H1 (cell line): Measurements from ENCODE around the gene IGF2R. TPM values are rescaled to one million over a fixed set of nuclear protein-coding genes. Genes with fewer than 3 reads are reported as not detected.

ENCODE experiments used
- CTCF ChIA-PET: fragments of 300-600 bp; sonication (Branson Sonifier 250); formaldehyde crosslinking; loops from one replicate; lab custom pipeline; 2021; ENCODE audit not compliant: partially characterized antibody; lab: Charles Lee
- POLR2A ChIA-PET: fragments of 300-600 bp; sonication (Branson Sonifier 250); formaldehyde crosslinking; loops from one replicate; lab custom pipeline; 2021; ENCODE audit warnings: inconsistent platforms; ENCODE audit not compliant: partially characterized antibody; lab: Charles Lee
- DNase-seq, 2 experiments: peaks; one replicate each; pipeline versions ENCODE4 v3.0.0 to v3.0.0-alpha.2; 2010 to 2022; ENCODE audit warnings: low spot score in 2 of 2, low read depth in 1 of 2, mixed read lengths in 1 of 2
- FAIRE-seq: peaks from 2 replicates; lab custom pipeline; 2011; peaks lifted over from hg19 to GRCh38; lab: Jason Lieb, UNC
- H2AFZ ChIP-seq: 2 replicates; pipeline ENCODE4 v1.8.1; 2012; ENCODE audit warnings: low read length, inconsistent platforms
- H2AK5ac ChIP-seq: 2 replicates; pipeline ENCODE4 v1.6.1; 2013; ENCODE audit warnings: low read depth, low read length
- H2BK120ac ChIP-seq: replicated peaks from 2 replicates; pipeline ENCODE3; 2013; ENCODE audit warnings: low read depth, low read length, inconsistent platforms
- H2BK12ac ChIP-seq: 2 replicates; pipeline ENCODE4 v1.6.1; 2013; ENCODE audit warnings: low read depth, low read length
- H2BK15ac ChIP-seq: 2 replicates; pipeline ENCODE4 v1.6.1; 2013; ENCODE audit warnings: low read length
- H2BK20ac ChIP-seq: 2 replicates; pipeline ENCODE4 v1.6.1; 2013; ENCODE audit warnings: low read length
- H2BK5ac ChIP-seq: 2 replicates; pipeline ENCODE4 v1.6.1; 2013; ENCODE audit warnings: low read depth, low read length
- H3K14ac ChIP-seq: 2 replicates; pipeline ENCODE4 v1.6.1; 2013; ENCODE audit warnings: inconsistent platforms; ENCODE audit not compliant: insufficient read length
- H3K18ac ChIP-seq: 2 replicates; pipeline ENCODE4 v1.6.1; 2013; ENCODE audit warnings: low read length; ENCODE audit errors: extremely low read depth
- H3K23ac ChIP-seq: 2 replicates; pipeline ENCODE4 v1.6.1; 2013; ENCODE audit warnings: inconsistent platforms; ENCODE audit not compliant: insufficient read length
- H3K23me2 ChIP-seq: 2 replicates; pipeline ENCODE4 v1.6.1; 2013; ENCODE audit warnings: low read depth, low read length
- H3K27ac ChIP-seq: 2 replicates; pipeline ENCODE4 v1.6.1; 2011; ENCODE audit warnings: low read depth, low read length, inconsistent platforms
- H3K27me3 ChIP-seq, 4 experiments: replicated peaks in 1 of 4; 1 replicate in 1 of 4; 2 replicates in 3 of 4; pipeline versions ENCODE4 v1.6.1 to v1.8.1; 2011 to 2013; ENCODE audit warnings: low read length in 3 of 4, mild to moderate bottlenecking in 3 of 4, inconsistent platforms in 2 of 4, mixed read lengths in 2 of 4, moderate library complexity in 1 of 4; ENCODE audit not compliant: control insufficient read depth in 3 of 4, insufficient read depth in 3 of 4; ENCODE audit errors: extremely low read depth in 1 of 4
- H3K36me3 ChIP-seq, 4 experiments: 2 replicates each; pipeline versions ENCODE4 v1.6.1 to v1.8.1; 2011 to 2013; ENCODE audit warnings: mild to moderate bottlenecking in 4 of 4, low read length in 3 of 4, moderate library complexity in 2 of 4, control low read depth in 1 of 4, inconsistent platforms in 1 of 4; ENCODE audit not compliant: insufficient read depth in 4 of 4, control insufficient read depth in 2 of 4
- H3K4ac ChIP-seq: replicated peaks from 2 replicates; pipeline ENCODE3; 2013; ENCODE audit warnings: low read length, low read depth, mixed read lengths, inconsistent platforms; ENCODE audit not compliant: insufficient read length
- H3K4me1 ChIP-seq, 4 experiments: replicated peaks in 1 of 4; 1 replicate in 1 of 4; 2 replicates in 3 of 4; pipeline versions ENCODE4 v1.6.1 to v1.8.1; 2011 to 2013; ENCODE audit warnings: low read length in 3 of 4, inconsistent platforms in 2 of 4, mixed read lengths in 1 of 4; ENCODE audit not compliant: insufficient read depth in 4 of 4, control insufficient read depth in 3 of 4
- H3K4me2 ChIP-seq, 2 experiments: 2 replicates each; pipeline versions ENCODE4 v1.6.1 to v1.8.1; 2011 to 2013; ENCODE audit warnings: low read depth in 2 of 2, low read length in 2 of 2, control low read depth in 1 of 2, inconsistent platforms in 1 of 2, mild to moderate bottlenecking in 1 of 2; ENCODE audit not compliant: insufficient read depth in 1 of 2
- H3K4me3 ChIP-seq, 4 experiments: fragments of 200-600, 300-600 bp in 1 of 4; sonication (generic), shearing (Covaris generic), sonication (Bioruptor Twin) in 1 of 4; 2 replicates each; pipeline versions ENCODE4 v1.5.1 to v1.8.1; 2011 to 2016; ENCODE audit warnings: low read length in 4 of 4, low read depth in 3 of 4, control low read depth in 2 of 4, inconsistent platforms in 2 of 4, mild to moderate bottlenecking in 2 of 4, mixed read lengths in 1 of 4, moderate library complexity in 1 of 4; ENCODE audit not compliant: insufficient read depth in 2 of 4; ENCODE audit errors: extremely low read depth in 1 of 4
- H3K56ac ChIP-seq: replicated peaks from 2 replicates; pipeline ENCODE3; 2013; ENCODE audit warnings: low read depth, mild to moderate bottlenecking, mixed read lengths, low read length, inconsistent platforms; ENCODE audit not compliant: insufficient read length
- H3K79me1 ChIP-seq: 2 replicates; pipeline ENCODE4 v1.6.1; 2013; ENCODE audit warnings: low read depth, low read length, control low read depth
- H3K79me2 ChIP-seq, 2 experiments: 2 replicates each; pipeline versions ENCODE4 v1.6.1 to v1.8.1; 2012 to 2013; ENCODE audit warnings: low read length in 2 of 2, mild to moderate bottlenecking in 2 of 2, inconsistent platforms in 1 of 2; ENCODE audit not compliant: insufficient read depth in 2 of 2, control insufficient read depth in 1 of 2
- H3K9ac ChIP-seq, 4 experiments: replicated peaks in 1 of 4; 1 replicate in 1 of 4; 2 replicates in 3 of 4; pipeline versions ENCODE4 v1.6.1 to v1.8.1; 2011 to 2013; ENCODE audit warnings: low read depth in 3 of 4, low read length in 3 of 4, control low read depth in 2 of 4, mild to moderate bottlenecking in 2 of 4, moderate library complexity in 2 of 4, inconsistent platforms in 1 of 4; ENCODE audit errors: extremely low read depth in 1 of 4
- H3K9me3 ChIP-seq, 2 experiments: 2 replicates each; pipeline versions ENCODE4 v1.6.1 to v1.8.1; 2012 to 2013; ENCODE audit warnings: mild to moderate bottlenecking in 2 of 2, moderate library complexity in 2 of 2, control low read depth in 1 of 2, inconsistent platforms in 1 of 2, low read depth in 1 of 2, low read length in 1 of 2, mixed read lengths in 1 of 2; ENCODE audit not compliant: insufficient read depth in 2 of 2
- H4K20me1 ChIP-seq, 2 experiments: replicated peaks in 1 of 2; 2 replicates each; pipeline versions ENCODE3 to v1.8.1; 2011 to 2013; ENCODE audit warnings: inconsistent platforms in 2 of 2, low read length in 2 of 2, mild to moderate bottlenecking in 1 of 2; ENCODE audit not compliant: insufficient read depth in 2 of 2, control insufficient read depth in 1 of 2
- H4K5ac ChIP-seq: 2 replicates; pipeline ENCODE4 v1.6.1; 2013; ENCODE audit warnings: low read length, low read depth, mixed read lengths, inconsistent platforms; ENCODE audit not compliant: insufficient read length
- H4K8ac ChIP-seq: 2 replicates; pipeline ENCODE4 v1.8.0; 2013; ENCODE audit warnings: mild to moderate bottlenecking, moderate library complexity, low read length, inconsistent platforms; ENCODE audit not compliant: insufficient read depth; ENCODE audit errors: extremely low read depth
- H4K91ac ChIP-seq: replicated peaks from 2 replicates; pipeline ENCODE3; 2013; ENCODE audit warnings: low read length, mixed read lengths, inconsistent platforms; ENCODE audit not compliant: insufficient read length
- ATF3 ChIP-seq: IDR thresholded peaks from 2 replicates; pipeline ENCODE4 v1.6.1; 2011; ENCODE audit warnings: low read depth, mild to moderate bottlenecking, low read length; ENCODE audit not compliant: insufficient read depth
- CHD1 ChIP-seq: IDR thresholded peaks from 2 replicates; pipeline ENCODE4 v1.6.1; 2012; ENCODE audit warnings: low read depth, low read length, improper control_type of control experiment
- CREB1 ChIP-seq: IDR thresholded peaks from 2 replicates; pipeline ENCODE4 v1.6.1; 2012; ENCODE audit warnings: inconsistent platforms
- EGR1 ChIP-seq: IDR thresholded peaks from 2 replicates; pipeline ENCODE4 v1.6.1; 2011; ENCODE audit warnings: low read depth, low read length, borderline replicate concordance
- KDM5A ChIP-seq: fragments of 200-600 bp; IDR thresholded peaks from 2 replicates; pipeline ENCODE4 v1.7.1; 2012; ENCODE audit warnings: mild to moderate bottlenecking, low read length, inconsistent platforms, mixed read lengths
- NANOG ChIP-seq: IDR thresholded peaks from 2 replicates; pipeline ENCODE4 v1.6.1; 2011; ENCODE audit warnings: low read length, low read depth, mild to moderate bottlenecking, inconsistent platforms; ENCODE audit not compliant: insufficient read depth, poor library complexity, severe bottlenecking
- POLR2A ChIP-seq, 2 experiments: IDR thresholded peaks; 1 replicate in 1 of 2; 2 replicates in 1 of 2; pipeline ENCODE4 v1.6.1; 2011; ENCODE audit warnings: low read depth in 2 of 2, low read length in 2 of 2, mild to moderate bottlenecking in 2 of 2; ENCODE audit errors: control extremely low read depth in 1 of 2
- RAD21 ChIP-seq, 2 experiments: IDR thresholded peaks in 1 of 2; conservative IDR thresholded peaks in 1 of 2; 2 replicates each; pipeline ENCODE4 v1.6.1; 2011; ENCODE audit warnings: low read depth in 2 of 2, low read length in 2 of 2, improper control_type of control experiment in 1 of 2, inconsistent platforms in 1 of 2, mild to moderate bottlenecking in 1 of 2, moderate library complexity in 1 of 2
- RBBP5 ChIP-seq: IDR thresholded peaks from 2 replicates; pipeline ENCODE4 v1.7.1; 2012; ENCODE audit warnings: low read depth, mild to moderate bottlenecking, inconsistent platforms, low read length, moderate library complexity, borderline replicate concordance
- RNF2 ChIP-seq: fragments of 200-900, 300-1000 bp; sonication (generic); IDR thresholded peaks from 2 replicates; pipeline ENCODE4 v1.7.1; 2016; ENCODE audit warnings: borderline replicate concordance, low read depth, mild to moderate bottlenecking, antibody characterized with exemption, low read length; ENCODE audit not compliant: poor library complexity, severe bottlenecking; ENCODE audit errors: missing control alignments
- TAF1 ChIP-seq: IDR thresholded peaks from 2 replicates; pipeline ENCODE4 v1.6.1; 2011; ENCODE audit warnings: mild to moderate bottlenecking, low read depth, low read length
- TEAD4 ChIP-seq: IDR thresholded peaks from 2 replicates; pipeline ENCODE4 v1.6.1; 2012; ENCODE audit warnings: low read depth, low read length, inconsistent platforms, mixed read lengths
- WGBS, 2 experiments: shearing (Covaris generic) in 1 of 2; methylation state at CpG; one replicate each; pipeline versions ENCODE4 v1.1.6 to v1.1.7; 2013 to 2015; ENCODE audit warnings: low lambda C conversion rate in 2 of 2, mixed read lengths in 2 of 2, inconsistent platforms in 1 of 2, low coverage in 1 of 2, missing lambda C conversion rate in 1 of 2; ENCODE audit not compliant: insufficient replicate concordance in 2 of 2, insufficient coverage in 1 of 2, insufficient read length in 1 of 2; ENCODE audit errors: extremely low coverage in 1 of 2, missing lambda C conversion rate in 1 of 2; 5-methylcytosine and 5-hydroxymethylcytosine counted together
- polyA plus RNA-seq, 7 experiments: library from polyadenylated mRNA; depleted of rRNA in 3 of 7; stranded (reverse) in 5 of 7; unstranded in 2 of 7; fragments of >200 nt in 5 of 7; fragments of 200-250 nt in 2 of 7; gene quantifications; 1 replicate in 5 of 7; 2 replicates in 1 of 7; 4 replicates in 1 of 7; pipeline versions ENCODE4 v1.2.1 to v1.2.3, GENCODE V29; 2011 to 2013; ENCODE audit warnings: missing spikeins in 2 of 7, mixed read lengths in 2 of 7
- total RNA-seq: library from RNA; stranded (reverse); fragmentation: NEBNext Ultra II Directional; extraction: Animal tissue kit (Norgen Biotek cat#: 25700); gene quantifications from 2 replicates; pipeline ENCODE4 v1.2.1, GENCODE V29; 2021

Gene IGF2R
- total and polyA plus RNA-seq, 2 of the 8 experiments (the other 6 are each of a cell fraction or from before 2014, with no cell fraction given): 20.6 to 74.1 TPM

GRCh38 chr6:160007145-160007544 is 38.3 kb downstream of the IGF2R start:
- Histone ChIP-seq H4K5ac (no peak overlapping the region), H3K4ac (no peak overlapping the region), H4K91ac (no peak overlapping the region), H2AK5ac (no peak overlapping the region), H2BK5ac (no peak overlapping the region), H3K9me3 (peaks cover 0 to 23% of the 10 kb centered on the region in 2 experiments; a peak in 2 of 4 replicates), H3K23ac (no peak overlapping the region), H3K79me2 (peaks cover 0 to 58% of the 10 kb centered on the region in 2 experiments; a peak in 2 of 4 replicates), H2BK120ac (no peak overlapping the region), H3K18ac (no peak overlapping the region), H2BK20ac (no peak overlapping the region), H3K4me1 (no peaks in the 10 kb centered on the region; a peak in 2 of 7 replicates), H3K79me1 (peaks cover 7% of the 10 kb centered on the region; the same call in 1 of the 2 replicates), H3K36me3 (peaks cover 0 to 30% (median 3%) of the 10 kb centered on the region in 4 experiments; a peak in 6 of 8 replicates), H3K4me3 (no peak overlapping the region), H3K56ac (no peak overlapping the region), H3K14ac (no peak overlapping the region), H2BK15ac (no peak overlapping the region), H3K27me3 (no peaks in the 10 kb centered on the region), H4K20me1 (peaks cover 0 to 16% of the 10 kb centered on the region in 2 experiments), H2BK12ac (no peak overlapping the region), H3K4me2 (no peak overlapping the region), H3K27ac (no peak overlapping the region), H4K8ac (no peak overlapping the region), H3K23me2 (peaks cover 2% of the 10 kb centered on the region; the same call in 1 of the 2 replicates), H3K9ac (no peak overlapping the region), H2AFZ (no peak overlapping the region)
- WGBS, 2 experiments: 70% methylated on average over 1 of the region's 1 CpG; no CpG with 5 or more reads in 1 of the 2 experiments
- TF ChIP-seq RBBP5: no peak
- TF ChIP-seq CHD1: no peak
- no peak for TF ChIP-seq NANOG
- no peak for TF ChIP-seq EGR1
- TF ChIP-seq TAF1: no peak
- TF ChIP-seq RNF2: no peak
- no peak for TF ChIP-seq KDM5A
- no peak for TF ChIP-seq CREB1
- TF ChIP-seq TEAD4: no peak
- no peak for TF ChIP-seq POLR2A (IDR thresholded peaks at IDR 0.05; ENCODE audit: control extremely low read depth in 1 of 2, low read depth in 2 of 2, low read length in 2 of 2)
- TF ChIP-seq RAD21 (IDR thresholded peaks at IDR 0.05 in 1 of 2, conservative IDR thresholded peaks at IDR 0.05 in 1 of 2; ENCODE audit: low read depth in 2 of 2, low read length in 2 of 2): no peak
- no peak for TF ChIP-seq ATF3
- no peak for FAIRE-seq
- ChIA-PET CTCF (interaction anchor here (1.7 kb wide), 1 partner anchor 11 kb away, joined by 5 read pairs; no protein-coding TSS in a partner anchor), POLR2A (no interaction called here)
- DNase-seq: no peak
